ENCODE measurements around the gene RHBDL2. TPM values are rescaled to one million over a fixed set of nuclear protein-coding genes. Genes with fewer than 3 reads are reported as not detected.

Gene RHBDL2
- total and polyA plus RNA-seq, 9 of the 15 experiments (the other 6 are each of a cell fraction or from before 2014, with no cell fraction given) = not detected

GRCh38 chr1:38989979-38990378 lies 48.3 kb upstream of the RHBDL2 start:
- Histone ChIP-seq H3K9me3 (replicated peaks; ENCODE audit: control insufficient read depth, insufficient read depth, low read depth, low read length) (no peaks in the 10 kb centered on the region), H3K79me2 (ENCODE audit: control insufficient read depth, insufficient read depth, low read length) (peaks cover 42% of the 10 kb centered on the region), H3K4me2 (ENCODE audit: insufficient read depth, low read length) (peak overlapping the region; percentile 82), H3K4me3 (0 out of 2 replicates have a peak overlapping the region, but pooled peaks have one; percentile 99), H2AFZ (ENCODE audit: low read depth, low read length) (peak overlapping the region; percentile 81), H3K27me3 (ENCODE audit: control insufficient read depth in 2 of 2, insufficient read depth in 2 of 2, low read length in 2 of 2) (no peaks in the 10 kb centered on the region), H4K20me1 (replicated peaks; ENCODE audit: control insufficient read depth, insufficient read depth, low read length) (peaks cover 13% of the 10 kb centered on the region), H3K9ac (ENCODE audit: insufficient read depth in 1 of 2, low read depth in 2 of 2, low read length in 2 of 2) (peak overlapping the region in 1 of 2 experiments; percentile 68; a peak in 2 of 4 replicates), H3K36me3 (ENCODE audit: control insufficient read depth, insufficient read depth, low read length) (peaks cover 25% of the 10 kb centered on the region), H3K9me1 (ENCODE audit: control insufficient read depth, insufficient read depth, low read length) (peaks cover 3% of the 10 kb centered on the region), H3K27ac (ENCODE audit: extremely low read depth, low read depth, low read length) (peak overlapping the region; percentile 78), H3K4me1 (replicated peaks in 1 of 2; ENCODE audit: control insufficient read depth in 2 of 2, insufficient read depth in 2 of 2, low read length in 2 of 2) (peaks cover 0 to 17% of the 10 kb centered on the region in 2 experiments; a peak in 3 of 5 replicates)
- no TSS peak for BruUV-seq (replicated peaks)
- FAIRE-seq (no peak), ATAC-seq (no peak), DNase-seq (ENCODE audit: extremely low read depth in 1 of 4, low spot score in 3 of 4) (no peak)
- CTCF ChIA-PET (ENCODE audit: low intra/inter-chr PET ratio) = no interaction called here
- in situ Hi-C loops (cut with MboI) = no loop called here
- no peak for TF ChIP-seq ZNF133 (CRISPR knock-in tag; IDR thresholded peaks at IDR 0.05)
- TF ChIP-seq SMARCA4 (IDR thresholded peaks at IDR 0.05) = 0 out of 2 replicates have a peak, but pooled peaks have one; percentile 8
- TF ChIP-seq ZNF449 (CRISPR knock-in tag; IDR thresholded peaks at IDR 0.05) = 0 out of 2 replicates have a peak, but pooled peaks have one; percentile 11
- 0 out of 2 replicates have a peak, but pooled peaks have one; percentile 14 for TF ChIP-seq KLF6 (CRISPR knock-in tag; IDR thresholded peaks at IDR 0.05; ENCODE audit: borderline replicate concordance)
- no peak for TF ChIP-seq MEIS2 (IDR thresholded peaks at IDR 0.05; ENCODE audit: partially characterized antibody)
- WGBS (ENCODE audit: insufficient coverage, low coverage, missing lambda C conversion rate) = 45% methylated on average over 2 of the region's 2 CpGs
- intact Hi-C loops (cut with micrococcal nuclease) = loop anchor here (1.0 kb wide), 1 partner anchor 102 kb away; no protein-coding TSS in a partner anchor
- POLR2A ChIA-PET = interaction anchor here (1.0 kb wide), 2 partner anchors 9 to 40 kb away, joined by 3 to 6 read pairs; no protein-coding TSS in a partner anchor

Measured in K562 (cell line).